HG03175 (cell line): ENCODE data around the gene CACNA1E.

Experiments used
- ATAC-seq: cut with Tn5 transposase; IDR thresholded peaks from one replicate; pipeline ENCODE4 v1.9.1; 2021; ENCODE audit warnings: mild to moderate bottlenecking, moderate library complexity; ENCODE audit not compliant: unreplicated experiment

The CACNA1E gene

GRCh38 chr1:181483285-181484195 lies at the start of gene CACNA1E:
TSS of gene CACNA1E (plus strand) at chr1:181483517. CDS start at chr1:181483745, 228 bp downstream.
- ATAC-seq, result no peak

- no peak for ATAC-seq
Observed at GRCh38 chr1:181433931-181434330, 49.4 kb upstream of the CACNA1E start.

GRCh38 chr1:181438013-181438412 lies 45.3 kb upstream of the CACNA1E start:
- ATAC-seq, result no peak

- no peak for ATAC-seq
Observed at GRCh38 chr1:181440510-181440909, 42.8 kb upstream of the CACNA1E start.

GRCh38 chr1:181442181-181442525 lies 41.2 kb upstream of the CACNA1E start:
- ATAC-seq, result no peak

GRCh38 chr1:181443231-181443853 lies 40.0 kb upstream of the CACNA1E start:
- no peak for ATAC-seq

GRCh38 chr1:181445436-181445835 lies 37.9 kb upstream of the CACNA1E start:
- no peak for ATAC-seq

GRCh38 chr1:181448461-181448860 lies 34.9 kb upstream of the CACNA1E start:
- no peak for ATAC-seq

- ATAC-seq, result no peak
Observed at GRCh38 chr1:181451661-181452230, 31.6 kb upstream of the CACNA1E start.

GRCh38 chr1:181452746-181453145 lies 30.6 kb upstream of the CACNA1E start:
- no peak for ATAC-seq

- no peak for ATAC-seq
Observed at GRCh38 chr1:181453541-181454201, 29.6 kb upstream of the CACNA1E start.

- no peak for ATAC-seq
Observed at GRCh38 chr1:181456551-181456950, 26.8 kb upstream of the CACNA1E start.

GRCh38 chr1:181458419-181458818 lies 24.9 kb upstream of the CACNA1E start:
- no peak for ATAC-seq

GRCh38 chr1:181459067-181459466 lies 24.2 kb upstream of the CACNA1E start:
- no peak for ATAC-seq

GRCh38 chr1:181469829-181470228 lies 13.5 kb upstream of the CACNA1E start:
- ATAC-seq, result no peak

- no peak for ATAC-seq
Observed at GRCh38 chr1:181475580-181475979, 7.7 kb upstream of the CACNA1E start.

- ATAC-seq, result no peak
Observed at GRCh38 chr1:181476581-181476980, 6.7 kb upstream of the CACNA1E start.

GRCh38 chr1:181478306-181478705 lies 5.0 kb upstream of the CACNA1E start:
- ATAC-seq, result no peak

GRCh38 chr1:181479137-181479745 lies 4.1 kb upstream of the CACNA1E start:
- ATAC-seq, result peak; percentile 38

- ATAC-seq, result no peak
Observed at GRCh38 chr1:181482001-181482430, 1.3 kb upstream of the CACNA1E start.
